GM23248 (cell line): Measurements from ENCODE around the gene EFCAB8. TPM values are rescaled to one million over a fixed set of nuclear protein-coding genes. Genes with fewer than 3 reads are reported as not detected.

Experiments
- DNase-seq: peaks from one replicate; pipeline ENCODE4 v3.0.0-alpha.2; 2015
- H2AFZ ChIP-seq: fragments of 200-600 bp; sonication (generic); 2 replicates; pipeline ENCODE4 v1.6.1; 2016; ENCODE audit warnings: antibody characterized with exemption
- H3F3A ChIP-seq: fragments of 200-600 bp; sonication (generic); 2 replicates; pipeline ENCODE4 v1.6.1; 2016; ENCODE audit warnings: mild to moderate bottlenecking, antibody characterized with exemption, mixed run types; ENCODE audit not compliant: insufficient read depth
- H3K27ac ChIP-seq: fragments of 200-600 bp; sonication (generic); 2 replicates; pipeline ENCODE4 v1.5.1; 2016; ENCODE audit warnings: mild to moderate bottlenecking
- H3K27me3 ChIP-seq: fragments of 200-600 bp; sonication (generic); replicated peaks from 2 replicates; pipeline ENCODE4 v1.6.1; 2016; ENCODE audit warnings: mild to moderate bottlenecking; ENCODE audit not compliant: insufficient read depth
- H3K36me3 ChIP-seq: fragments of 200-600 bp; sonication (generic); 2 replicates; pipeline ENCODE4 v1.6.1; 2016; ENCODE audit warnings: low read depth, mild to moderate bottlenecking
- H3K4me1 ChIP-seq: fragments of 200-600 bp; sonication (generic); 2 replicates; pipeline ENCODE4 v1.6.1; 2016; ENCODE audit warnings: mild to moderate bottlenecking; ENCODE audit not compliant: insufficient read depth
- H3K4me2 ChIP-seq: fragments of 200-600 bp; sonication (generic); one replicate; pipeline ENCODE4 v1.6.1; 2016; ENCODE audit warnings: mild to moderate bottlenecking; ENCODE audit not compliant: unreplicated experiment
- H3K4me3 ChIP-seq: fragments of 200-600 bp; sonication (generic); 2 replicates; pipeline ENCODE4 v1.5.1; 2016; ENCODE audit warnings: mild to moderate bottlenecking
- H3K79me2 ChIP-seq: fragments of 200-600 bp; sonication (generic); 2 replicates; pipeline ENCODE4 v1.6.1; 2016; ENCODE audit warnings: mild to moderate bottlenecking; ENCODE audit not compliant: insufficient read depth
- H3K9ac ChIP-seq: fragments of 200-600 bp; sonication (generic); 2 replicates; pipeline ENCODE4 v1.6.1; 2016; ENCODE audit warnings: mild to moderate bottlenecking
- H3K9me2 ChIP-seq: fragments of 200-600 bp; sonication (generic); 2 replicates; pipeline ENCODE4 v1.6.1; 2016; ENCODE audit warnings: mixed run types, mild to moderate bottlenecking, moderate library complexity; ENCODE audit not compliant: insufficient read depth
- H3K9me3 ChIP-seq: fragments of 200-600 bp; sonication (generic); one replicate; pipeline ENCODE4 v1.6.1; 2017; ENCODE audit warnings: low read depth
- H4K20me1 ChIP-seq: fragments of 200-600 bp; sonication (generic); 2 replicates; pipeline ENCODE4 v1.6.0; 2016; ENCODE audit not compliant: insufficient read depth
- EZH2 ChIP-seq: fragments of 200-600 bp; sonication (generic); IDR thresholded peaks from 2 replicates; pipeline ENCODE4 v1.6.1; 2018; ENCODE audit warnings: antibody characterized with exemption, mild to moderate bottlenecking; ENCODE audit not compliant: insufficient read depth, poor library complexity, severe bottlenecking
- EZH2phosphoT487 ChIP-seq: fragments of 200-600 bp; sonication (generic); IDR thresholded peaks from 2 replicates; pipeline ENCODE4 v1.6.1; 2018; ENCODE audit warnings: antibody characterized with exemption, moderate library complexity, mild to moderate bottlenecking, low read depth; ENCODE audit not compliant: insufficient read depth
- WGBS, 2 experiments: methylation state at CpG; one replicate each; pipeline ENCODE4 v1.1.6; 2015 to 2017; ENCODE audit warnings: low lambda C conversion rate in 2 of 2, low coverage in 1 of 2; ENCODE audit errors: missing lambda C conversion rate in 2 of 2; 5-methylcytosine and 5-hydroxymethylcytosine counted together
- in situ Hi-C: fragments of 300-500 bp; cut with MboI; formaldehyde crosslinking; loops from 2 replicates; pipeline ENCODE4 v1.15.0; 2020
- polyA plus RNA-seq: library from polyadenylated mRNA; unstranded; fragments of >200 nt; fragmentation: Nextera tagmentation; extraction: Ambion mirVana; gene quantifications from 2 replicates; pipeline ENCODE4 v1.2.1, GENCODE V29; 2016
- total RNA-seq: library from RNA; depleted of rRNA; stranded (reverse); fragments of >200 nt; shearing (Covaris generic); gene quantifications from 2 replicates; pipeline ENCODE4 v1.2.3, GENCODE V29; 2014

EFCAB8 gene
- total and polyA plus RNA-seq, 2 experiments from 2014 or later, result not detected

GRCh38 chr20:32842688-32843524, 15.8 kb upstream of the EFCAB8 start:
- no peak overlapping the region for H2AFZ ChIP-seq
- peaks cover 93% of the 10 kb centered on the region for H3K79me2 ChIP-seq
- H3K4me2 ChIP-seq, result no peak overlapping the region
- no peak overlapping the region for H3K4me3 ChIP-seq
- TF ChIP-seq EZH2, result no peak
- no peak for TF ChIP-seq EZH2phosphoT487
- H3K27ac ChIP-seq, result no peak overlapping the region
- no peaks in the 10 kb centered on the region for H3K27me3 ChIP-seq
- no peaks in the 10 kb centered on the region for H3K9me3 ChIP-seq
- no peak overlapping the region for H3K9ac ChIP-seq
- H3K9me2 ChIP-seq, result no peaks in the 10 kb centered on the region
- no peak for DNase-seq
- peaks cover 52% of the 10 kb centered on the region for H3K36me3 ChIP-seq
- WGBS, 2 experiments, result 86% methylated on average over 8 of the region's 8 CpGs
- peaks cover 6% of the 10 kb centered on the region; the same call in 1 of the 2 replicates for H3F3A ChIP-seq
- no peaks in the 10 kb centered on the region for H4K20me1 ChIP-seq
- in situ Hi-C loops, result no loop called here
- H3K4me1 ChIP-seq, result peaks cover 8% of the 10 kb centered on the region; the same call in 1 of the 2 replicates

GRCh38 chr20:32845786-32846185, 12.9 kb upstream of the EFCAB8 start:
- TF ChIP-seq EZH2phosphoT487 (no peak), EZH2 (no peak)
- peak; percentile 36 for DNase-seq
- H2AFZ ChIP-seq, result no peak overlapping the region
- H3K4me1 ChIP-seq, result peaks cover 9% of the 10 kb centered on the region; the same call in 1 of the 2 replicates
- H3K79me2 ChIP-seq, result peaks cover 72% of the 10 kb centered on the region
- H3K9ac ChIP-seq, result no peak overlapping the region
- peaks cover 6% of the 10 kb centered on the region; the same call in 1 of the 2 replicates for H3F3A ChIP-seq
- no peaks in the 10 kb centered on the region for H4K20me1 ChIP-seq
- no peak overlapping the region for H3K4me2 ChIP-seq
- WGBS, 2 experiments, result 95% methylated on average over 2 of the region's 2 CpGs
- peaks cover 60% of the 10 kb centered on the region for H3K36me3 ChIP-seq
- no peak overlapping the region for H3K4me3 ChIP-seq
- H3K9me2 ChIP-seq, result no peaks in the 10 kb centered on the region
- H3K27ac ChIP-seq, result no peak overlapping the region
- no peaks in the 10 kb centered on the region for H3K9me3 ChIP-seq
- no peaks in the 10 kb centered on the region for H3K27me3 ChIP-seq
- in situ Hi-C loops, result no loop called here

- TF ChIP-seq EZH2phosphoT487, result no peak
- no peak for TF ChIP-seq EZH2
- Histone ChIP-seq H3K9me2 (no peaks in the 10 kb centered on the region), H3K27me3 (no peaks in the 10 kb centered on the region), H3K27ac (no peak overlapping the region), H3K9me3 (no peaks in the 10 kb centered on the region), H3K4me3 (no peak overlapping the region), H3K9ac (no peak overlapping the region), H2AFZ (no peak overlapping the region), H3F3A (peaks cover 6% of the 10 kb centered on the region; the same call in 1 of the 2 replicates), H3K4me1 (peaks cover 9% of the 10 kb centered on the region; the same call in 1 of the 2 replicates), H3K79me2 (peaks cover 66% of the 10 kb centered on the region), H3K4me2 (no peak overlapping the region), H4K20me1 (no peaks in the 10 kb centered on the region), H3K36me3 (peaks cover 56% of the 10 kb centered on the region)
- no peak for DNase-seq
- in situ Hi-C loops, result no loop called here
- 81 to 86% methylated on average over 5 of the region's 5 CpGs for WGBS, 2 experiments
These were observed 11.9 kb upstream of the EFCAB8 start for GRCh38 chr20:32846852-32847251.

GRCh38 chr20:32847964-32848363, 10.8 kb upstream of the EFCAB8 start:
- 96% methylated on average over 5 of the region's 5 CpGs for WGBS, 2 experiments
- TF ChIP-seq EZH2phosphoT487 (no peak), EZH2 (no peak)
- Histone ChIP-seq H3K4me2 (no peak overlapping the region), H3K9me3 (no peaks in the 10 kb centered on the region), H3K4me3 (no peak overlapping the region), H3K79me2 (peaks cover 55% of the 10 kb centered on the region), H3K9me2 (no peaks in the 10 kb centered on the region), H3K36me3 (peaks cover 50% of the 10 kb centered on the region), H3K9ac (no peak overlapping the region), H3K4me1 (peaks cover 9% of the 10 kb centered on the region; the same call in 1 of the 2 replicates), H3F3A (peaks cover 6% of the 10 kb centered on the region; the same call in 1 of the 2 replicates), H4K20me1 (no peaks in the 10 kb centered on the region), H3K27ac (peak overlapping the region; percentile 31), H3K27me3 (no peaks in the 10 kb centered on the region), H2AFZ (no peak overlapping the region)
- in situ Hi-C loops, result no loop called here
- no peak for DNase-seq
